Measurements from ENCODE around the gene RPL6. TPM values are rescaled to one million over a fixed set of nuclear protein-coding genes. Genes with fewer than 3 reads are reported as not detected.

Gene RPL6
- 1,930 and 2,135 TPM in 2 replicates for total RNA-seq

DNA sequence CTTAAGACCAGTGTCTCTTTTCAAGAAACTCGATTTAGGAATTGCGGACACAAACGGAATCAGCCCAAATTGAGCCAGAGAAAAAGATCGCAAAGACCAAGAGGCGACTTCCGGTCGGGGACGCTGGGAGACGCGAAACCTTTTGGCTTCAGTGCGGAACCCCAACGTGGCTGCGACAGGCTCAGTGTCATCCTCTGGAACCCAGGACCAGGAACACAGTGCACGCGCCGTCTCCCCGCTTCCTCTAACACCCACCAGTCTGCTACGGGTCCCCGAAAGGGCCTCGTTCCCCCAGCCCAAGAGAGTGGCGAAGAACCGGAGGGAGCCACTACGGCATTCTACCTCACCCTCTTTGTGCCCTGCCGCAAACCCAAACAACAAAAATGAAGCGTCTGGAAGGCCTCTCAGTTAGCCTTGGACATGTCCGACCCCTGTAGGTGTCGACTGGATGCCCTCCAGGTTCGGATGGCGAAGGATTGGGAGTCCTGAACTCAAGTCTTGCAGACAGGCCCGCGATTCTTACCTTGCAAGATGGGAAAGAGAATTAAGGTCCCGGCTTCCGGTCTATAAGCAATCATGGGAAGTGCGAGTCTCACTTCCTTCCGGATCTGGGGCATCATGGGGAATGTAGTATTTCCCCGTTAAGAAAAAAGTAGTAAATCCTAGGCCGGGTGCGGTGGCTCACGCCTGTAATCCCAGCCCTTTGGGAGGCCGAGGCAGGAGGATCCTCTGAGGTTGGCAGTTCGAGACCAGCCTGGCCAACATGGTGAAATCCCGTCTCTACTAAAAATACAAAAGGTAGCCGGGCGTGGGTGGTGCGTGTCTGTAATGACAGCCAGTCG, at the start of gene RPL6:
Gene RPL6 (minus strand): TSS at position 542 of the 842 bp plus-strand sequence. CDS start 949 bp downstream, outside the sequence.

GRCh38 chr12:112418608-112419296, 9.3 kb upstream of the RPL6 start, which contains the start of gene PTPN11:
PTPN11 (plus strand) TSS chr12:112418947; CDS start chr12:112419112, 165 bp downstream.

GRCh38 chr12:112381883-112382796, 27.3 kb downstream of the RPL6 start, which contains the start of gene HECTD4:
HECTD4 (minus strand) TSS chr12:112382431; CDS start chr12:112382128, 303 bp downstream.

Other genes starting within 250 kb of the RPL6 start
- gene HECTD4, start 27.2 kb downstream of the RPL6 start, total RNA-seq = 6.1 and 16.5 TPM in 2 replicates
- gene PTPN11, start 9.3 kb upstream of the RPL6 start, total RNA-seq = 56.5 and 79.4 TPM in 2 replicates